Measurements from ENCODE around the gene NAPA. TPM values are rescaled to one million over a fixed set of nuclear protein-coding genes. Genes with fewer than 3 reads are reported as not detected.

Gene NAPA
- total RNA-seq, 1 experiment from 2014 or later = 61.3 TPM

DNA sequence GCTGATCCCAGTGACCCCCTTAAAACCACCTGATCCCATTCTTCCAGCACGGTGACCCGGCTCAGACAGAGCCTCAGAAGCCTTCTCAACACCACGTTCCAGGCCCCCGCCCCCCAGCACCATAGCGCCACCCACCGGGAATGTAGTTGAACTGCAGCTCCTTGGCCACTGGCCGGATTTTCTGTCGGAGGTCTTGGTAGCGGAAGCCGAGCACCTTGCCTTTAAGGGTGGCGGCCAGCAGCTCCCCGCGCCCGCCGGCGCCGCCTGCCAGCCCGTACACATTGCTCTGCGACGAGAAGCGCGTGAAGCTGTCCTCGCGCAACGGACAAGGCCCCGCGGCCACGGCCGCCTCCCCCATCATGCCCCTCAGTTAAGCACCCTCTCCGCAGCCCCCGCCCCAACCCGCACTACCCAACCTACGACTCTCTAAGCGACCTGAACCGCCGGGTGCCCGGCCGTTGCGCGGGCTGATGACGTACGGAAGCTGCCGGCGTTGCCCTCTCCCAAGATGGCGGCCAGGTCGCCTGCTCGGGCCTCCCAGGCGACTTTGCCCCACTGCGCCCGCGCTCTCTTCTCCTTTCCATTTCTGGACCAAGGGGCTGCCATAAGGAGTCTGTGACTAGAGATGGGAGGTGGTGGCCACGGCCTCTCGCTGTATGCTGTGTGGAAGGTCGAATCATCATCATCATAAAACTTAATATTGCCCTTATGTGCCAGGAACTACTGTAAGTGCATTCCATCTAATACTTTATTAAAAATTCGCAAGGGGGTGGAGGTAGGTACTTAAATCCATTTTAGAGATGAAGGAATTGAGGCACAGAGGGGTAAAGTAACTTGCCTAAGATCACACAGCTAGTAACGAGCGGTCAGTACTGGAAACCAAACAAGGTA is 30.8 kb downstream of the NAPA start, which contains the start of gene KPTN:
Gene KPTN, minus strand, starts transcription at position 420 of the 891 bp plus-strand sequence. Its CDS starts 59 bp downstream, at position 361.
- DNase-seq (ENCODE audit: low spot score) (peak; percentile 91), ATAC-seq (peak; percentile 62)
- Mint-ChIP-seq H3K9me3 (no peaks in the 10 kb centered on the region), H3K4me3 (peak within 1 kb of the TSS; percentile 96), H3K4me1 (peaks cover 18% of the 10 kb centered on the region), H3K36me3 (no peaks in the 10 kb centered on the region), H3K27ac (peak within 1 kb of the TSS; percentile 98), H3K27me3 (ENCODE audit: low read depth) (peaks cover 9% of the 10 kb centered on the region)
- CTCF ChIA-PET = interaction anchor here (0.6 to 4.4 kb wide), 32 partner anchors 9 to 306 kb away, joined by 3 to 94 read pairs (median 6); partner anchors contain the start of genes EHD2, INAFM1, NAPA and SLC8A2
- POLR2A ChIA-PET = interaction anchor here (0.6 to 1.4 kb wide), 7 partner anchors 16 to 165 kb away, joined by 3 to 8 read pairs (median 3); no protein-coding TSS in a partner anchor
- TF ChIP-seq, protein P1, sequence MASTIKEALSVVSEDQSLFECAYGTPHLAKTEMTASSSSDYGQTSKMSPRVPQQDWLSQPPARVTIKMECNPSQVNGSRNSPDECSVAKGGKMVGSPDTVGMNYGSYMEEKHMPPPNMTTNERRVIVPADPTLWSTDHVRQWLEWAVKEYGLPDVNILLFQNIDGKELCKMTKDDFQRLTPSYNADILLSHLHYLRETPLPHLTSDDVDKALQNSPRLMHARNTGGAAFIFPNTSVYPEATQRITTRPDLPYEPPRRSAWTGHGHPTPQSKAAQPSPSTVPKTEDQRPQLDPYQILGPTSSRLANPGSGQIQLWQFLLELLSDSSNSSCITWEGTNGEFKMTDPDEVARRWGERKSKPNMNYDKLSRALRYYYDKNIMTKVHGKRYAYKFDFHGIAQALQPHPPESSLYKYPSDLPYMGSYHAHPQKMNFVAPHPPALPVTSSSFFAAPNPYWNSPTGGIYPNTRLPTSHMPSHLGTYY (CRISPR knock-in tag; IDR thresholded peaks at IDR 0.05) = peak; percentile 38
- TF ChIP-seq ZNF121 (CRISPR knock-in tag; IDR thresholded peaks at IDR 0.05) (no peak), FOXP1 (CRISPR knock-in tag; IDR thresholded peaks at IDR 0.05; ENCODE audit: borderline replicate concordance) (0 out of 2 replicates have a peak, but pooled peaks have one; percentile 16), KAT7 (CRISPR knock-in tag; IDR thresholded peaks at IDR 0.05; ENCODE audit: borderline replicate concordance) (no peak), ZNF671 (CRISPR knock-in tag; IDR thresholded peaks at IDR 0.05) (0 out of 2 replicates have a peak, but pooled peaks have one; percentile 39), ATF1 (CRISPR knock-in tag; IDR thresholded peaks at IDR 0.05) (peak; percentile 93; the same call in 1 of the 2 replicates), TEAD1 (CRISPR knock-in tag; IDR thresholded peaks at IDR 0.05) (peak; percentile 85; the same call in 1 of the 2 replicates), RORB (CRISPR knock-in tag; IDR thresholded peaks at IDR 0.05) (no peak), ZNF423 (CRISPR knock-in tag; IDR thresholded peaks at IDR 0.05) (0 out of 2 replicates have a peak, but pooled peaks have one; percentile 31), CREB1 (CRISPR knock-in tag; IDR thresholded peaks at IDR 0.05) (peak; percentile 89), TEAD4 (CRISPR knock-in tag; IDR thresholded peaks at IDR 0.05) (0 out of 2 replicates have a peak, but pooled peaks have one; percentile 73), CBFB (CRISPR knock-in tag; IDR thresholded peaks at IDR 0.05; ENCODE audit: low read depth) (no peak), HMGA2 (CRISPR knock-in tag; IDR thresholded peaks at IDR 0.05) (no peak), ETV6 (CRISPR knock-in tag; IDR thresholded peaks at IDR 0.05) (peak; percentile 41; the same call in 1 of the 2 replicates), EMX1 (CRISPR knock-in tag; IDR thresholded peaks at IDR 0.05) (peak; percentile 53; the same call in 1 of the 2 replicates), CREM (CRISPR knock-in tag; IDR thresholded peaks at IDR 0.05) (peak; percentile 99), GABPB1 (CRISPR knock-in tag; IDR thresholded peaks at IDR 0.05) (peak; percentile 18), SP1 (CRISPR knock-in tag; conservative IDR thresholded peaks at IDR 0.05) (peak; percentile 68), ZNF416 (CRISPR knock-in tag; IDR thresholded peaks at IDR 0.05) (peak; percentile 64), GTF2I (CRISPR knock-in tag; conservative IDR thresholded peaks at IDR 0.05) (peak; percentile 95)
- TF ChIP-seq, protein P2, sequence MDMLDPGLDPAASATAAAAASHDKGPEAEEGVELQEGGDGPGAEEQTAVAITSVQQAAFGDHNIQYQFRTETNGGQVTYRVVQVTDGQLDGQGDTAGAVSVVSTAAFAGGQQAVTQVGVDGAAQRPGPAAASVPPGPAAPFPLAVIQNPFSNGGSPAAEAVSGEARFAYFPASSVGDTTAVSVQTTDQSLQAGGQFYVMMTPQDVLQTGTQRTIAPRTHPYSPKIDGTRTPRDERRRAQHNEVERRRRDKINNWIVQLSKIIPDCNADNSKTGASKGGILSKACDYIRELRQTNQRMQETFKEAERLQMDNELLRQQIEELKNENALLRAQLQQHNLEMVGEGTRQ (CRISPR knock-in tag; IDR thresholded peaks at IDR 0.05) = 0 out of 2 replicates have a peak, but pooled peaks have one; percentile 37
- TF ChIP-seq, protein P3, sequence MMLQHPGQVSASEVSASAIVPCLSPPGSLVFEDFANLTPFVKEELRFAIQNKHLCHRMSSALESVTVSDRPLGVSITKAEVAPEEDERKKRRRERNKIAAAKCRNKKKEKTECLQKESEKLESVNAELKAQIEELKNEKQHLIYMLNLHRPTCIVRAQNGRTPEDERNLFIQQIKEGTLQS (CRISPR knock-in tag; conservative IDR thresholded peaks at IDR 0.05) = no peak
- TF ChIP-seq, protein P4, sequence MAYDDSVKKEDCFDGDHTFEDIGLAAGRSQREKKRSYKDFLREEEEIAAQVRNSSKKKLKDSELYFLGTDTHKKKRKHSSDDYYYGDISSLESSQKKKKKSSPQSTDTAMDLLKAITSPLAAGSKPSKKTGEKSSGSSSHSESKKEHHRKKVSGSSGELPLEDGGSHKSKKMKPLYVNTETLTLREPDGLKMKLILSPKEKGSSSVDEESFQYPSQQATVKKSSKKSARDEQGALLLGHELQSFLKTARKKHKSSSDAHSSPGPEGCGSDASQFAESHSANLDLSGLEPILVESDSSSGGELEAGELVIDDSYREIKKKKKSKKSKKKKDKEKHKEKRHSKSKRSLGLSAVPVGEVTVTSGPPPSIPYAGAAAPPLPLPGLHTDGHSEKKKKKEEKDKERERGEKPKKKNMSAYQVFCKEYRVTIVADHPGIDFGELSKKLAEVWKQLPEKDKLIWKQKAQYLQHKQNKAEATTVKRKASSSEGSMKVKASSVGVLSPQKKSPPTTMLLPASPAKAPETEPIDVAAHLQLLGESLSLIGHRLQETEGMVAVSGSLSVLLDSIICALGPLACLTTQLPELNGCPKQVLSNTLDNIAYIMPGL (CRISPR knock-in tag; IDR thresholded peaks at IDR 0.05) = peak; percentile 60
- TF ChIP-seq, protein P5, sequence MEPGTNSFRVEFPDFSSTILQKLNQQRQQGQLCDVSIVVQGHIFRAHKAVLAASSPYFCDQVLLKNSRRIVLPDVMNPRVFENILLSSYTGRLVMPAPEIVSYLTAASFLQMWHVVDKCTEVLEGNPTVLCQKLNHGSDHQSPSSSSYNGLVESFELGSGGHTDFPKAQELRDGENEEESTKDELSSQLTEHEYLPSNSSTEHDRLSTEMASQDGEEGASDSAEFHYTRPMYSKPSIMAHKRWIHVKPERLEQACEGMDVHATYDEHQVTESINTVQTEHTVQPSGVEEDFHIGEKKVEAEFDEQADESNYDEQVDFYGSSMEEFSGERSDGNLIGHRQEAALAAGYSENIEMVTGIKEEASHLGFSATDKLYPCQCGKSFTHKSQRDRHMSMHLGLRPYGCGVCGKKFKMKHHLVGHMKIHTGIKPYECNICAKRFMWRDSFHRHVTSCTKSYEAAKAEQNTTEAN (CRISPR knock-in tag; IDR thresholded peaks at IDR 0.05) = no peak
- TF ChIP-seq, protein P6, sequence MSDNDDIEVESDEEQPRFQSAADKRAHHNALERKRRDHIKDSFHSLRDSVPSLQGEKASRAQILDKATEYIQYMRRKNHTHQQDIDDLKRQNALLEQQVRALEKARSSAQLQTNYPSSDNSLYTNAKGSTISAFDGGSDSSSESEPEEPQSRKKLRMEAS (CRISPR knock-in tag; IDR thresholded peaks at IDR 0.05) = no peak; the same call in 1 of the 2 replicates
- TF ChIP-seq, protein P7, sequence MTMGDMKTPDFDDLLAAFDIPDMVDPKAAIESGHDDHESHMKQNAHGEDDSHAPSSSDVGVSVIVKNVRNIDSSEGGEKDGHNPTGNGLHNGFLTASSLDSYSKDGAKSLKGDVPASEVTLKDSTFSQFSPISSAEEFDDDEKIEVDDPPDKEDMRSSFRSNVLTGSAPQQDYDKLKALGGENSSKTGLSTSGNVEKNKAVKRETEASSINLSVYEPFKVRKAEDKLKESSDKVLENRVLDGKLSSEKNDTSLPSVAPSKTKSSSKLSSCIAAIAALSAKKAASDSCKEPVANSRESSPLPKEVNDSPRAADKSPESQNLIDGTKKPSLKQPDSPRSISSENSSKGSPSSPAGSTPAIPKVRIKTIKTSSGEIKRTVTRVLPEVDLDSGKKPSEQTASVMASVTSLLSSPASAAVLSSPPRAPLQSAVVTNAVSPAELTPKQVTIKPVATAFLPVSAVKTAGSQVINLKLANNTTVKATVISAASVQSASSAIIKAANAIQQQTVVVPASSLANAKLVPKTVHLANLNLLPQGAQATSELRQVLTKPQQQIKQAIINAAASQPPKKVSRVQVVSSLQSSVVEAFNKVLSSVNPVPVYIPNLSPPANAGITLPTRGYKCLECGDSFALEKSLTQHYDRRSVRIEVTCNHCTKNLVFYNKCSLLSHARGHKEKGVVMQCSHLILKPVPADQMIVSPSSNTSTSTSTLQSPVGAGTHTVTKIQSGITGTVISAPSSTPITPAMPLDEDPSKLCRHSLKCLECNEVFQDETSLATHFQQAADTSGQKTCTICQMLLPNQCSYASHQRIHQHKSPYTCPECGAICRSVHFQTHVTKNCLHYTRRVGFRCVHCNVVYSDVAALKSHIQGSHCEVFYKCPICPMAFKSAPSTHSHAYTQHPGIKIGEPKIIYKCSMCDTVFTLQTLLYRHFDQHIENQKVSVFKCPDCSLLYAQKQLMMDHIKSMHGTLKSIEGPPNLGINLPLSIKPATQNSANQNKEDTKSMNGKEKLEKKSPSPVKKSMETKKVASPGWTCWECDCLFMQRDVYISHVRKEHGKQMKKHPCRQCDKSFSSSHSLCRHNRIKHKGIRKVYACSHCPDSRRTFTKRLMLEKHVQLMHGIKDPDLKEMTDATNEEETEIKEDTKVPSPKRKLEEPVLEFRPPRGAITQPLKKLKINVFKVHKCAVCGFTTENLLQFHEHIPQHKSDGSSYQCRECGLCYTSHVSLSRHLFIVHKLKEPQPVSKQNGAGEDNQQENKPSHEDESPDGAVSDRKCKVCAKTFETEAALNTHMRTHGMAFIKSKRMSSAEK (CRISPR knock-in tag; IDR thresholded peaks at IDR 0.05; ENCODE audit: borderline replicate concordance) = no peak
- TF ChIP-seq, protein P8, sequence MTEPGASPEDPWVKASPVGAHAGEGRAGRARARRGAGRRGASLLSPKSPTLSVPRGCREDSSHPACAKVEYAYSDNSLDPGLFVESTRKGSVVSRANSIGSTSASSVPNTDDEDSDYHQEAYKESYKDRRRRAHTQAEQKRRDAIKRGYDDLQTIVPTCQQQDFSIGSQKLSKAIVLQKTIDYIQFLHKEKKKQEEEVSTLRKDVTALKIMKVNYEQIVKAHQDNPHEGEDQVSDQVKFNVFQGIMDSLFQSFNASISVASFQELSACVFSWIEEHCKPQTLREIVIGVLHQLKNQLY (CRISPR knock-in tag; IDR thresholded peaks at IDR 0.05) = no peak
